Upper lobe of right lung (tissue), 1 donor: ENCODE measurements around the gene CLEC4G. TPM values are rescaled to one million over a fixed set of nuclear protein-coding genes. Genes with fewer than 3 reads are reported as not detected.
A peak's percentile ranks its signal among the peaks of the same experiment; 100 is the strongest.

ENCODE experiments used
- ATAC-seq: fragments of 200-7000 bp; cut with Tn5 transposase; one replicate; pipeline ENCODE4 v1.9.1; 2020; ENCODE audit warnings: mild to moderate bottlenecking, moderate library complexity
- DNase-seq: peaks from one replicate; pipeline ENCODE4 v3.0.0-alpha.2; 2020
- H3K27ac ChIP-seq: fragments of 200-600 bp; one replicate; pipeline ENCODE4 v1.8.0; 2022
- H3K27me3 ChIP-seq: fragments of 200-600 bp; one replicate; pipeline ENCODE4 v1.8.0; 2022; ENCODE audit warnings: mild to moderate bottlenecking
- H3K36me3 ChIP-seq: fragments of 200-600 bp; one replicate; pipeline ENCODE4 v1.8.0; 2022
- H3K4me1 ChIP-seq: fragments of 200-600 bp; one replicate; pipeline ENCODE4 v1.8.0; 2022
- H3K4me3 ChIP-seq: fragments of 200-600 bp; one replicate; pipeline ENCODE4 v1.8.0; 2022; ENCODE audit warnings: mild to moderate bottlenecking
- H3K9me3 ChIP-seq: fragments of 200-600 bp; one replicate; pipeline ENCODE4 v1.8.0; 2022
- intact Hi-C: fragments of 100-400 bp; cut with DNase I; formaldehyde crosslinking; loops from one replicate; pipeline ENCODE4 v1.11.0; 2022
- total RNA-seq: library from RNA; stranded (reverse); fragmentation: NEBNext Ultra II Directional; extraction: Animal tissue kit (Norgen Biotek cat#: 25700); gene quantifications from one replicate; pipeline ENCODE4 v1.2.1, GENCODE V29; 2021
- TF ChIP-seq, protein P1 (sequence below): fragments of 200-600 bp; IDR thresholded peaks from one replicate; pipeline ENCODE4 v1.8.0; 2022; ENCODE audit warnings: antibody characterized with exemption
- donor health status: DM: no; HTN: yes; CAD: no; lungs with severe emphysema.

Gene CLEC4G
- total RNA-seq, 1 donor from 2014 or later, result 1.4 TPM

DNA sequence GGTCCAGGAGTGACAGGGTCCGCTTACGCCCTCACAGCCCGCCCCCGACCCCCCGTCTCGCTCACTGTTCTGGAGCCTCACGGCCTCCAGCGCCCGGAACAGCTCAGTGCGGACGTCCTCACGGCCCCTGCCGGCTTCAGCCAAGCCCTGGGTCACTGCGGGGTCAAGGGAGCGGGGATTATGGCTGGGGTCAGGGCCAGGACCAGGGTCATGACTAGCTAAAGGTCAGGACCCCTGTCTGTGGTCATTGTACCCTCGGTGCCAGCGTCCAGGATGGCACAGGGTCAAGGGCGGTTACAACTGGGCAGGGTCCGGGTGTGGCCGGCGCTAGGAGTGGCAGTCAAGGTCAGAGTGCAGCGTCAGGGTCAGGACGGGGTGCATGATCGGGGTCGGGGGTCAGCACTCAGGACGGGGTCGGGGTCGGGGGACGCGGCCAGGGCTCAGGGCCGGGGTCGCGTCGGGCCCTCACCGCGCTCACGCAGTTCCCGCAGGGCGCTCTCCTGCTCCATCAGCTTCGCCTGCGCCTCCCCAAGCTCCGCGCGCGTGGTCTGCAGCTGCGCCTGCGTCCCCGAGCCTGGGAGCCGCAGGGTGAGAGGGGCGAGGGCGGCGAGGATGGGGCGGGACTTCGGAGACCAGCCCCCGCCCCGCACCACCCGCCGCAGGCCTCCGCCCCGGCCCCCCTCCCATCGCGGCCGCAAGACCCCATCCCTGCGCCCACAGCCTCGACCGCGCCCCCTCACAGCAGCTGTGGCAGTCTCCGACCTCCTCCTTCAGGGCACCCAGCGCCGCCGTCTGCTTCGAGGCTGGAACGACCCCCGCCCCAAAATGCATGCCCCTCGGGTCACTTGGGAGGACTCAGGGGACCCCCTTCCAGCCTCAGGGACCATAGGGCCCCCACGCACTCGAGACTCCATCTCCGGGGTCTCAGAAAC lies 1.4 kb downstream of the CLEC4G start:
- no peak for DNase-seq
- no peak overlapping the region for H3K4me3 ChIP-seq
- peak; percentile 7 for ATAC-seq
- no peak overlapping the region for H3K27ac ChIP-seq
- no peaks in the 10 kb centered on the region for H3K36me3 ChIP-seq
- intact Hi-C loops, result no loop called here
- peaks cover 45% of the 10 kb centered on the region for H3K27me3 ChIP-seq
- peaks cover 3% of the 10 kb centered on the region for H3K4me1 ChIP-seq
- H3K9me3 ChIP-seq, result no peaks in the 10 kb centered on the region
- TF ChIP-seq, protein P1, sequence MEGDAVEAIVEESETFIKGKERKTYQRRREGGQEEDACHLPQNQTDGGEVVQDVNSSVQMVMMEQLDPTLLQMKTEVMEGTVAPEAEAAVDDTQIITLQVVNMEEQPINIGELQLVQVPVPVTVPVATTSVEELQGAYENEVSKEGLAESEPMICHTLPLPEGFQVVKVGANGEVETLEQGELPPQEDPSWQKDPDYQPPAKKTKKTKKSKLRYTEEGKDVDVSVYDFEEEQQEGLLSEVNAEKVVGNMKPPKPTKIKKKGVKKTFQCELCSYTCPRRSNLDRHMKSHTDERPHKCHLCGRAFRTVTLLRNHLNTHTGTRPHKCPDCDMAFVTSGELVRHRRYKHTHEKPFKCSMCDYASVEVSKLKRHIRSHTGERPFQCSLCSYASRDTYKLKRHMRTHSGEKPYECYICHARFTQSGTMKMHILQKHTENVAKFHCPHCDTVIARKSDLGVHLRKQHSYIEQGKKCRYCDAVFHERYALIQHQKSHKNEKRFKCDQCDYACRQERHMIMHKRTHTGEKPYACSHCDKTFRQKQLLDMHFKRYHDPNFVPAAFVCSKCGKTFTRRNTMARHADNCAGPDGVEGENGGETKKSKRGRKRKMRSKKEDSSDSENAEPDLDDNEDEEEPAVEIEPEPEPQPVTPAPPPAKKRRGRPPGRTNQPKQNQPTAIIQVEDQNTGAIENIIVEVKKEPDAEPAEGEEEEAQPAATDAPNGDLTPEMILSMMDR, result no peak

- Histone ChIP-seq H3K27me3 (peaks cover 45% of the 10 kb centered on the region), H3K36me3 (no peaks in the 10 kb centered on the region), H3K4me1 (peaks cover 3% of the 10 kb centered on the region), H3K4me3 (no peak overlapping the region), H3K27ac (no peak overlapping the region), H3K9me3 (no peaks in the 10 kb centered on the region)
- intact Hi-C loops, result no loop called here
- DNase-seq (no peak), ATAC-seq (no peak)
- TF ChIP-seq, protein P1, result no peak
Measured at GRCh38 chr19:7729831-7730285, 2.1 kb downstream of the CLEC4G start.

DNA sequence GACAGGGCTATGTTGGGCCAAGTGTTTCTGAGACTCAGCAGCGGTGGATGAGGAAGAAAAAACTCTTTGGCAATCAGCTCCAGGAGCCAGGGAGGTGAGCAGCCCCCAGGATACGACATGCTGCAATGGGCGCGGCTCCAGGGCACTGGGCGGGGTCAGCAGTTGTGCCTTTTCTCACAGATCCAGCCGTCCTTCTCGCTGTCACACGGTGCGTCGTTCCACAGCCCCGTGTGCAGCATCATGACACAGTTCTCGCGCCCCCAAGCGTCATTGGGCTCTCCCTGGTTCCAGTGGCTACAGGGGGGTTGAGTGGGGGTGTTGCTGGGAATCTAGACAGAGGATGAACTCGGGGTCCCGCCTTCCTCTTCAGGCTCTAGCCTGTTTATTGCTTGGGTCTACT lies 2.7 kb downstream of the CLEC4G start:
- no peak for DNase-seq
- Histone ChIP-seq H3K4me3 (no peak overlapping the region), H3K36me3 (no peaks in the 10 kb centered on the region), H3K27me3 (peaks cover 45% of the 10 kb centered on the region), H3K4me1 (peaks cover 3% of the 10 kb centered on the region), H3K9me3 (no peaks in the 10 kb centered on the region), H3K27ac (no peak overlapping the region)
- intact Hi-C loops, result no loop called here
- TF ChIP-seq, protein P1, result no peak
- no peak for ATAC-seq

- Histone ChIP-seq H3K4me1 (no peaks in the 10 kb centered on the region), H3K4me3 (no peak overlapping the region), H3K27ac (no peak overlapping the region), H3K27me3 (peaks cover 31% of the 10 kb centered on the region), H3K36me3 (no peaks in the 10 kb centered on the region), H3K9me3 (no peaks in the 10 kb centered on the region)
- ATAC-seq (no peak), DNase-seq (no peak)
- TF ChIP-seq, protein P1, result no peak
- intact Hi-C loops, result no loop called here
Measured at GRCh38 chr19:7725791-7726190, 6.1 kb downstream of the CLEC4G start.

GRCh38 chr19:7722231-7722651 lies 9.7 kb downstream of the CLEC4G start:
- intact Hi-C loops, result no loop called here
- ATAC-seq, result no peak
- DNase-seq, result no peak
- H3K36me3 ChIP-seq, result no peaks in the 10 kb centered on the region
- no peak overlapping the region for H3K4me3 ChIP-seq
- H3K4me1 ChIP-seq, result no peaks in the 10 kb centered on the region
- no peaks in the 10 kb centered on the region for H3K9me3 ChIP-seq
- H3K27ac ChIP-seq, result no peak overlapping the region
- TF ChIP-seq, protein P1, result no peak
- H3K27me3 ChIP-seq, result no peaks in the 10 kb centered on the region
